GM19324 (cell line): ENCODE data around the gene VSIG10L.

ENCODE experiments used
- ATAC-seq: cut with Tn5 transposase; IDR thresholded peaks from one replicate; pipeline ENCODE4 v1.9.1; 2021; ENCODE audit warnings: mild to moderate bottlenecking, moderate library complexity; ENCODE audit not compliant: unreplicated experiment, low FRiP score

The VSIG10L gene

GRCh38 chr19:51365965-51366388 lies 24.0 kb upstream of the VSIG10L start, which contains the start of gene ETFB:
TSS of gene ETFB (minus strand) at chr19:51366388. CDS start at chr19:51366326, 62 bp downstream.
- ATAC-seq, result no peak

GRCh38 chr19:51365211-51365964 lies 23.4 kb upstream of the VSIG10L start:
- no peak for ATAC-seq

GRCh38 chr19:51364200-51365106 lies 22.5 kb upstream of the VSIG10L start:
- ATAC-seq, result no peak

DNA sequence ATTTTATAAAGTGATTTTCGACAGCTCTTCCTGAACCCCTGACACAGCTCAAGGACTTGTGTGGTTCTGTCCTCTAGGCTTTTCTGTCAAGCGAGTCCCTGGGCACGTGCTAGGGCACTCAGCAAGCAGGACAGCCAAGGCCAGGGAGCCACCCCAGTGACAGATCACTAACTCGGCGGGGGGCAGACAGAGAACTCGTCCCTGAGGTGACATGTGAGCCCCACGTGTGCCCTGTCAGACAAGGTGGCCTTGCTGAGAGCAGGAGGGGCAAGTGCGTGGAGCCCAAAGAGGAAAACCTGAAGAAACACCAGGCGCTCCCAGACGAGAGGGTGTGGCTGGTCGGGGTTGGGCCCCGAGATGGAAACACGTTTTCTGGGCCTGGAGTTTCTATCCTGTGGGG lies 19.3 kb upstream of the VSIG10L start:
- ATAC-seq, result no peak

DNA sequence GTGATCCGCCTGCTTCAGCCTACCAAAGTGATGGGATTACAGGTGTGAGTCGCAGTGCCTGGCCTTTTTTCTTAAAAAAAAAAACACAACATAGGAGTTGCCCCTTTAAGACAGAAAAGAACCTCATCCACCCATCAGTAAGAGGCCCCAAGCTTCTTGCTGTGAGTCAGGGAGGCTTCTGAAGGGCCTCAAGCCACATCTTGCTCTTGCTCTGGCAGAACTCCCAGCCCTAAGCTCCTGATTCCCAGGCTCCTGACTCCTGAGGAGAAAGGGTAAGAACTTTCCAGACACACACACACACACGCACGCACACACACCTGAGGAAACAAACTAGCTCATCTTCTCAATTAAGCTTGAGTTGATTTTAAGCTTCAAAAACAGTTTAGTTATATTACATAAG lies 17.4 kb upstream of the VSIG10L start:
- no peak for ATAC-seq

GRCh38 chr19:51357952-51358351 lies 16.0 kb upstream of the VSIG10L start:
- no peak for ATAC-seq

GRCh38 chr19:51356159-51356801 lies 14.3 kb upstream of the VSIG10L start:
- ATAC-seq, result no peak

DNA sequence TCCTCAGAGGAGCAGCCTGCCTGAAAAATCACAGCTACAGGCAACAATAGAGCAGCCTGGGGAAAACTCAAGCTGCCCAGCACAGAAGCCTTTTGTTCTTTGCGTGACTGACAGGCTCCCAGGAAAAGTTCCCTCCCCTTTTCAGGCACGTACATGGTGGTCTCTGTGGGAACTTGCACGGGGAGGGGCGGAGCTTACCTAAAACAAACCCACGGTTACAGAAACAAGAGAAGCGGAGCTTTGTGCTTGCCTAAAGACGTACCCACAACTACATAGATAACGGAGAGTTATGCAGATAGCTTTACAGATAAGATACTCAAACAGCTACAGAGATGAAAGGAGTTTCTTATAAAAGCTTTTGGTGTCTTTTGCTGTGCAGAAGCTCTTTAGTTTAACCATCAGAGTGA lies 12.8 kb upstream of the VSIG10L start:
- no peak for ATAC-seq

DNA sequence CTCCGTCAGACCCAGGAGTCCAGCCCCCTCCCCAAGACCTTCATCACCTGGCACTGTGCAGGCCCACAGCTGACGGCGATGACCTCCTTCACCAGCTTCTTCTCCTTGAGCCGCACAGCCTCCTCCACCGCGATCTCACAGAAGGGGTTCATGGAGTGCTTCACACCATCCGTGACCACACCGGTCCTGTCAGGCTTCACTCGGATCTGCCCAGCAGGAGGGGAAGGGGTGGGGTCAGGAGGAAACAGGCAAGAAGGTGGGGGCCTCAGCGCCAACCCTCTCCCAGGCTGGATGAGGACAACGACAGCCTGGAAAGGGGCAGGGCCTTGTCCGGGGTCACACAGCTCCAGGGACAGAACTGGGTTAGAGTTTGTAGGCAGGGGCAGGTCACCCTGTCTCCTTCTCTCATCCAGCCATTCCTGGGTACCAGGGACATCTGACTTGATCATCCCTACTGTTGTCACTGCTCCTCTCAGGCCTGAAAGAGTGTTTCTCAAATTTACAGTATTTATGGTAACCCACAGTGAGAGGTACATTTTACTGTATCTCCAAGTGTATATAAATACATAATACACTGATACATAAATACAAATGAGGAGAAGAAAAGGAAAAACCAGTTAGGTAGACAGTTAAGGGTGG lies 12.3 kb upstream of the VSIG10L start:
- ATAC-seq, result no peak

GRCh38 chr19:51352783-51353360 lies 10.9 kb upstream of the VSIG10L start:
- no peak for ATAC-seq

DNA sequence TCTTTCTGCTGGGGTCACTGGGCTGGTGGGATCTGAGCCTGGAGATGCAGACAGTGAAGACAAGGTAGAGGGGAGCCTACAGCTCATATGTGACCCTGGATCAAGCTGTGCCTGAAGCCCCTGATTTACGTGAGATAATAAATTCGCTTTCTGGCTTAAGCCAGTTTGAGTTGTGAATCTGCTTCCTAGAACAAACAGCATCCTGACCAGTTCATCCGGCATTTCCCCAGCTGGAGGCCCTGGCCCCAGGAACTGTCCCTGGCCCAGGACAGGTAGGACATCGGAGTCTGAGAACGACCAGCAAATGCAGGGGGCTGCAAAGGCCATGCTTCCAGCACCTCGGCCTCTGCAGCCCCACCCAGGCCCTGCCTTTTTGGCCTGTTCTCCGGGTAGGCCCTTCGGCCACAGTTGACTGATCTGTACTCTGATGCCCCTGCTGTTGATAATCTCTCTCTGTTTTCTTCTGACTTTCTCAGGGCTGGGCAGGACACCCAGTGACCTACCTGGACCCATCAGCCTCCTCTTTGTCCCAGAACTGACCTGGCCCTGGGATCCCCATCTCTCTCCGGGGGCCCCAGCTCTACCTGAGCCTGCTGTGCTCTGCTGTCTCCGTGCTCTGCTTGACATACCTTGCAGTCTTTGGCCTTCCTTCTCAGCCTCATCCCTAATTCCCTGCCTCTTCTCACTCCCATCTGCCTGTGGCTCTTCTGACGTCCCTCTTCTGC lies 9.5 kb upstream of the VSIG10L start:
- ATAC-seq, result no peak

DNA sequence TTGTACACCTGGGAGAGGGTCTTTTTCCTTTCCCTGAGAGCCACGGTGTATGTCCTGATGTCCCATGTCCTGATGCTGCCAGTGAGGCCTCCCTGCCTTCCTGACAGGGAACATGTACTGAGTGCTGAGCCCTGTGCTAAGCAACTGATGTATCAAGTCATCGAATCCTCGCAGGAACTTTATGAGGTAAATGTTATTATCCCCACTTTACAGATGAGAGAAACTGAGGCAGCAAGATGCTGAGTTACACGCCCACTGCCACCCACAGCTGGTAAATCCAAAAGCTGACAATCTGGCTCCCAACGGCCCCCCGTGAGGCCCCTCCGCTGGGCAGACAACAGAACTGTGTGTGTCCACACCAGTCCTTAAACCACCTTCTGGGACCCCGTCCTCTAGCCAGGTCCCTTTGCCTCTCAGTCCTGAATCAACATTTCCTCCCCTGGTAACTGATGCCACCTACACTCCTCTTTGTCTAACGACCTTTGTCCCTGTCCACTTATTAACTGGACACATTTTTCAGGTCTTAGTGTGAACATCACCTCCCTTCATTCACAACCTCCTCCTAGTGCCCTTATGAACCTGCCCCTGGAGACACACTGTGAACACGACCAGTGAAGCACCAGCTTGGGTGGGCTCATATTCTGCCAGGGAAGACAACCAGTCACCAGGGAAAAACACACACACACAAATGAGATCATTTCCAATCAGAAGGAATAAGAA lies 5.4 kb upstream of the VSIG10L start:
- no peak for ATAC-seq

- no peak for ATAC-seq
Measured at GRCh38 chr19:51346742-51347141, 4.8 kb upstream of the VSIG10L start.

DNA sequence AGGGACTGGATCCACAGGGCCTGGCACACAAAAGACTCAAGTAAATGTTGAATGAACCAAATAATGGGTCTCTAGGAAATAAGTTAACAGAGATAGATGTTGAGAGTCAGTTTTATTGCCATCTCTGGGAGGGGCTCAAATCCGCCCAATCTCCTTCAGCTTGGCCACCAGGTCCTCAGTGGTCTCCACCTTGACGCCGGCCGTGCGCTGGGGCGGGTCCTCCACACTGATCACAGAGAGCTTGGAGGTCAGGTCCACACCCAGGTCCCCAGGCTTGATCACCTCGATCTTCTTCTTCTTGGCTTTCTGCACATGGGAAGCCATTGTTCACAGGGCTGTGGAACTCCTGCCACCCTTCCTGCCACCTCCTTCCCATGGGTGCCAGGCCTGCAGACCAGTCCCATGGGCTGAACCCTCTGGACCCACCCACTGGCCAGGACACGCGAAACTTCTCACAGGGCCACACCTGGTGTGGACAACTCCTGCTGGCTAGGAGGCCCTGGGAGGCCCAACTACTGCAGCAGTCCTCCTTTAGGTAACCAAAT lies 3.2 kb upstream of the VSIG10L start:
- no peak for ATAC-seq

GRCh38 chr19:51342631-51343569 lies 961 bp upstream of the VSIG10L start:
- ATAC-seq, result no peak

GRCh38 chr19:51341066-51341465 lies 873 bp downstream of the VSIG10L start:
- no peak for ATAC-seq
